Neural crest cell (in vitro differentiated cells): ENCODE data around the gene CPXM2. TPM values are rescaled to one million over a fixed set of nuclear protein-coding genes. Genes with fewer than 3 reads are reported as not detected.
A peak's percentile ranks its signal among the peaks of the same experiment; 100 is the strongest.

Experiments used
- DNase-seq: peaks from one replicate; pipeline ENCODE4 v3.0.0; 2021; ENCODE audit warnings: low read depth, mixed read lengths, low spot score
- H3K27ac Mint-ChIP-seq: one replicate; pipeline ENCODE4 v1.8.0; 2021; ENCODE audit warnings: mild to moderate bottlenecking, mixed read lengths; ENCODE audit not compliant: unreplicated experiment
- H3K27me3 Mint-ChIP-seq: 2 replicates; pipeline ENCODE4 v1.8.0; 2021; ENCODE audit warnings: low read depth, mild to moderate bottlenecking, mixed read lengths
- H3K36me3 Mint-ChIP-seq: 2 replicates; pipeline ENCODE4 v1.8.0; 2021; ENCODE audit warnings: low read depth, mild to moderate bottlenecking, mixed read lengths
- H3K4me1 Mint-ChIP-seq: 2 replicates; pipeline ENCODE4 v1.8.0; 2021; ENCODE audit warnings: mixed read lengths
- H3K4me3 Mint-ChIP-seq: one replicate; pipeline ENCODE4 v1.8.0; 2021; ENCODE audit warnings: mild to moderate bottlenecking, mixed read lengths
- H3K9me3 Mint-ChIP-seq: 2 replicates; pipeline ENCODE4 v1.8.0; 2021; ENCODE audit warnings: mixed read lengths
- CTCF ChIP-seq: fragments of 200-600 bp; sonication (generic); conservative IDR thresholded peaks from 2 replicates; pipeline ENCODE4 v1.5.0; 2021; ENCODE audit warnings: antibody characterized with exemption, mild to moderate bottlenecking
- total RNA-seq: library from RNA; stranded (reverse); gene quantifications from 2 replicates; pipeline ENCODE4 v1.2.1, GENCODE V29; 2021

The CPXM2 gene
- total RNA-seq, 1 donor from 2014 or later = not detected

GRCh38 chr10:123906296-123906695 is 14.7 kb upstream of the CPXM2 start:
- Mint-ChIP-seq H3K27me3 (peaks cover 63% of the 10 kb centered on the region), H3K9me3 (no peaks in the 10 kb centered on the region), H3K36me3 (no peaks in the 10 kb centered on the region), H3K4me3 (no peak overlapping the region), H3K27ac (no peak overlapping the region), H3K4me1 (no peaks in the 10 kb centered on the region)
- no peak for TF ChIP-seq CTCF
- DNase-seq = no peak

GRCh38 chr10:123904834-123905409 is 13.3 kb upstream of the CPXM2 start:
- Mint-ChIP-seq H3K4me3 (no peak overlapping the region), H3K9me3 (peaks cover 5% of the 10 kb centered on the region), H3K27me3 (peaks cover 50% of the 10 kb centered on the region), H3K4me1 (no peaks in the 10 kb centered on the region), H3K27ac (no peak overlapping the region), H3K36me3 (no peaks in the 10 kb centered on the region)
- TF ChIP-seq CTCF = no peak
- no peak for DNase-seq

DNA sequence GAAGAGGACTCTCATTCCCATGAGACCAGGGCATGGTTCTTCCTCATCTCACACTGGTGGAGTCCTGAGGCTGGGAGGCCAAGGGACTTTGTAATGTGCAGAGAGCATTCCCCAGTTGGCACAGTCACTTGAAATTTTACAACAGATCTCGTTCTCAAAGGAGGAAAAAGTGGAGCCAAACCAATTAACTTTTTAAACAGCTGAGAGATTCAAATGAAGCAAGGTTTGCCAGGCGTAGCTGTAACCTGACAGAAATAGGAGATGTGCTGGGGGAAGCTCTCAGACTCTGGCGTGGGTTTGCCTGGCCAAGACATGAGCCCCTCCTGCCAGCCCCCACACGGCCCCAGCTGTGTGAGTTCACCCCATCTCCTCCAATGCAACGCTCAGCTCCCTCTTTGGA is 12.0 kb upstream of the CPXM2 start:
- DNase-seq = no peak
- TF ChIP-seq CTCF = no peak
- H3K9me3 Mint-ChIP-seq = peaks cover 10% of the 10 kb centered on the region
- no peaks in the 10 kb centered on the region for H3K4me1 Mint-ChIP-seq
- H3K4me3 Mint-ChIP-seq = no peak overlapping the region
- peaks cover 5% of the 10 kb centered on the region for H3K36me3 Mint-ChIP-seq
- H3K27me3 Mint-ChIP-seq = peaks cover 45% of the 10 kb centered on the region
- no peak overlapping the region for H3K27ac Mint-ChIP-seq

GRCh38 chr10:123901621-123902020 is 10.0 kb upstream of the CPXM2 start:
- Mint-ChIP-seq H3K27ac (no peak overlapping the region), H3K4me3 (no peak overlapping the region), H3K9me3 (peaks cover 10% of the 10 kb centered on the region), H3K36me3 (peaks cover 5% of the 10 kb centered on the region), H3K4me1 (no peaks in the 10 kb centered on the region), H3K27me3 (peaks cover 41% of the 10 kb centered on the region)
- no peak for TF ChIP-seq CTCF
- DNase-seq = no peak

DNA sequence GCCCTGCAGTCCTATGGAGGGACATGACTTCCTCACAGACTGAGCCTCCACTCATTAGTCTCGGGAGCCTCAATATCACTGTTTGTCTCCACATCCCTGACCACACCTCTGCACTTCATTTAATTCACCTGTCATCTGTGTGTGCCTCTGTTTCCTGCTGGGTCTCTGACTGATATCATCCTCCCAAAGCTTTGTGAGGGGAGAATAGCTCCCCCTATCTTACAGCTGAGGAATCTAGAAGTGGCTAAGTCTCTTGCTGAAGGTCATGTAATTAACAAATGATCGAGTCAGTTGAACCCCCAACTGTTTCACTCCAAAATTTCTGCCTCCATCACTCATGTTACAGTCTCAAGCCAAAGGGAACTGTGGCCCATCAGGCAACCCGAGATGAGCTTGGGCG is 5.5 kb upstream of the CPXM2 start:
- DNase-seq = no peak
- H3K4me3 Mint-ChIP-seq = no peak overlapping the region
- peak; percentile 40 for TF ChIP-seq CTCF
- H3K27me3 Mint-ChIP-seq = peaks cover 59% of the 10 kb centered on the region
- no peaks in the 10 kb centered on the region for H3K4me1 Mint-ChIP-seq
- peaks cover 5% of the 10 kb centered on the region for H3K36me3 Mint-ChIP-seq
- peaks cover 10% of the 10 kb centered on the region for H3K9me3 Mint-ChIP-seq
- H3K27ac Mint-ChIP-seq = no peak overlapping the region
